Effector CD8-positive, alpha-beta T cell (primary cell): ENCODE results near the gene ALDH1A1.
"Not testable (repeated sequence)": the region's sequence is repeated elsewhere in the genome, so short reads cannot be mapped to it uniquely, and the experiment has no call there.

Source experiments
- DNase-seq: peaks from one replicate; lab custom pipeline; 2025; lab: John Stamatoyannopoulos, UW

ALDH1A1 gene

DNA sequence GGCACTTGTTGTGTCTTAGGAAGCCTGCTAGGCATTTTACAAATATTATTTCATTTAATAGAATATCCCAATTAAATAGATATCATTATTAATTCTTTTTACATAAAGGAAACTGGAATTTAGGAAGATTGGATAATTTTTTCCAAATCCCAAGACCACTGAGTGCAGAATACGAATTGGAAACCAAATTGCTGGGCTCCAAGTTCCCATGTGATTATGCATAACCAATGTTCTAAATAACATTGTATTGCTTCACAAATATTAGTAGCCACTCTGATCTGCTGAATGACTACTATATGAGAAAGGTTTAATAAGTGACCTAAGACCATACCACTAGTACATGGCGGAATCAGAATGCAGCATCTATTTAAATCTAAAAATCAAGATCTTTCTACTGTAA lies 57.7 kb downstream of the ALDH1A1 start:
- no peak for DNase-seq

DNA sequence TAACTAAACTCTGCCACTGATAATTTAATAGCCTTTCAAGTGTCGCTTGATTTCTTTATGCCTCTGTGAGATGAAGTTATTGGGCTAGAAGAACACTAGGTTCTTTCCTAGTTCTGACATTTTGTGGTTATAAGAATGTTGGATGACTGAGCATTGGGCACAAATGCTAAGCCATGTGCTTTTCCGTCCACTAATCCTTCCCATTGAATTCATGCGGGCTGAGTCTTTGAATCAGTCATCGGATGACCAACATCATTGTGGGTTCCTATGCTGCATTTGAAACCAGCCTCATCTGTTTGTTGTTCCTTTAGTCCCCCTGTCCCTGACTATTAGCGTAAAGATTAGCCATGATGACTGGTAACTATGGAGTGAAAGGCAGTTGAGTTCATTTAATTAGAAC lies 58.5 kb downstream of the ALDH1A1 start:
- DNase-seq = no peak

DNA sequence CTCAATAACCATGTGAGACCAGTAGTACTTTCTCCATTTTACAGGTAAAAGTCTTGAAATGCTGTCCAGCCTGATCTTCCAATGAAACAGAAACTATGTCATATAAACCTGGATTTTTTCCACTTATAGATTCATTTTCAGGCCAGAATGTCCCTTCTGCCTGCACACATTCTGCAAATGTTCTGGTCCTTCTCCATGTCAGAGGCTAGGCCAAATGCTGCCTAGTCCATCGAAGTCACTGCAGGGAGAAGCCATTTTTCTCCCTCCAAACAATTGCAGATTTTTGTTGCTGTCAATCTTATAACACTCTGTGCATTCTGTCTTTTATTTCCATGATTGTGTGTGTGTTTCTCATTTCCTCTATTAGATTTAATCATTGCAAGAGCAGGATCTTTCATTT lies 59.4 kb downstream of the ALDH1A1 start:
- no peak for DNase-seq

DNA sequence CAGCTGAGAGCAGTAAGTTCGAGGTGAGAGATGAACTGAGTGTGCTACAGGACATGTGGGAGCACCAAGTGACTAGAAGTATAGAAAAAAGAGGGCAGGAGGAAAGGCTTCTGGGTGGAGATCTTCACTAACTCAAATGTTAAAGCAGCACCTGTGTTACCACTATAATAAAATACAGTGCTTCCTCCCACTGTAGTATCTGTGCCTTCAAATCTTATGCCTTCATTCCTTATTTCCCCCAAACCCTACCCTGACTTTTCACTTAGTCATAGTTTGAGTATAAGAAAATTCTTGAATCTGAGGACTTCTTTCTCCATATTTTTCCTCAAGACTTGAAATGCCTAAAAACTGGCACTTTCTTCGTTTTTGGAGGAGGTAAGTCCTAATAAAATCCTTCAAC lies 61.8 kb downstream of the ALDH1A1 start:
- no peak for DNase-seq

DNA sequence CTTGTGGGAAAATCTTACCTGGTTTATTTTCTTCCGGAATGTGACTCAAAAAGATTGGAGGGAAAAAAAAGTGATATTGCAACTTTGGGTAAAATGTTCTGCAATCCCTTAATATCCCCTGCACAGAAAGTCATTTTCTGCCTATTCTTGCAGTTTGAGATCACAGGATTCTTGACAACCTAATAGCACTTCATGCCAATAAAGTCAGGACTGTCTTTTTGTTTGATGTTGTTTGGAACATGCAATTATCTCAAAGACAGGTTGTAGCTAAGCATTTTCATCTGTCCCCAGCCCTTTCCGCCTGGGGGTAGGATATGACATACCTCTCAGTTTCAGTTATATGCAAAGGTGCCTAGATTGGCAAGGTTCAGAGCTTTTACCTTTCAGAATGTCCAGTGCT lies 63.9 kb downstream of the ALDH1A1 start:
- no peak for DNase-seq

DNA sequence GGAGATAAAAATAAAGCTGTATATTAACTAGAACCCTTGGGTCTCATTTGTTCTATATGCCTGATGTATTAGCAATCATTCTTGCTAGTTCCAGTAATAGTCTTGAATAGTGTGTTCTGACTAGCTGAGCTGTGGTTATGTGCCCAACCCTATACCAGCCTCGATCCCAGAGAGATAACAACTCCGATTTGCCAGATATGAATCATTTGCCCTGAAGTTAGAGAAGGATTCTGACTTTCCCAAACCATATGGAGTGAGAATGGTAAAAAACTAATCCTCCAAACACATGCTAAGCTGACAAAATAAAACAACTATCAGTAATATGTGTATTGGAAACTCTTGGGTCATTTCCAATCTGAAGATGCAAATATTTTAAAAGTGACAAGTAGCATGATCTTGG lies 64.8 kb downstream of the ALDH1A1 start:
- DNase-seq = no peak

DNA sequence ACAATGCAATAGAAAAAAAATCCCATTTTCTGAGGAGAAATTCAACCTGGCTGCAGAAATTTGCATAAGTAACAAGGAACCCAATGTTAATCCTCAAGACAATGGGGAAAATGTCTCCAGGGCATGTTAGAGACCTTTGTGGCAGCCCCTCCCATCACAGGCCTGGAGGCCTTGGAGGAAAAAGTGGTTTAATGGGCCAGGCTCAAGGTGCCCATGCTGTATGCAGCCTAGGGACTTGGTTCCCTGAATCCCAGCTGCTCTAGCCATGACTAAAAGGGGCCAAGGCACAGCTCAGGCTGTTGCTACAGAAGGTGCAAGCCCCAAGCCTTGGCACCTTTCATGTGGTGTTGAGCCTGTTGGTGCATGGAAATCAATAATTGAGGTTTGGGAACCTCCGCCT lies 66.5 kb downstream of the ALDH1A1 start:
- no peak for DNase-seq

DNA sequence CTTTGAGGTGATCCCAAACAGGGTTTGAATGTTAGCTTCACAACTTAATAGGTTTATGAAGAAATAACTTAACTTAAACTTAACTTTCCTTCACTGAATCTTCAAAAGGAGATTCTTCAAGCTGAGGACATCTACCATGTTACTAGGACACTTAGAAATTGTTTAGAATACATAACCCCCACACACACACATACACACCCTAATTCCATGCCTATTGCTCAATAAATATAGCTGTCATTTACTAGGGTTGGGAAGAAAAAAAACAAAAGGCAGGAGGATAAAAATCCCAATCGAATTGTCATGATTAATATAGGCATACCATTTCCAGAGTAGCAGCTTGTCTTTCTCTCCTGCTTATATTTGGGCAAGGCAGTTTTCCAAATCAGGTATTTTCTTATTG lies 68.3 kb downstream of the ALDH1A1 start:
- no peak for DNase-seq

DNA sequence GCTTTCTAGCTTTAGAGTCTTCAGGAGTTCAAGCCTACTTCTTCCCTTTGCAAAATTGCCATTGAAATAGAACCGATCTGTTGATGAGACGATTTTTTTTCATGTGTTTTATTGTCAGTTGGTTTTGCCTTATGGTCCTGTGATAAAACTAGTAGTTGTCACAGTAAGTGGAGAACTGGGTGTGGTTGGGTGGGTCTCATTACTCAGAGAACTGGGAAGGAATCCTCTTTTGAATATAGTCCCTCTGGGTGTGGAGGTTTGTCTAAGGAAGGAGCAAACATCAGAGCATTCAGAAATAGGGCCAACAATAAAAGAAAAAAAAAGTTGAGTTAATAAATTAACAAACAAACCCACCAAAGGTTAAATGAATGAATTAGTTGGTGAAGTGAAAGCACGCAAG lies 69.0 kb downstream of the ALDH1A1 start:
- no peak for DNase-seq

DNA sequence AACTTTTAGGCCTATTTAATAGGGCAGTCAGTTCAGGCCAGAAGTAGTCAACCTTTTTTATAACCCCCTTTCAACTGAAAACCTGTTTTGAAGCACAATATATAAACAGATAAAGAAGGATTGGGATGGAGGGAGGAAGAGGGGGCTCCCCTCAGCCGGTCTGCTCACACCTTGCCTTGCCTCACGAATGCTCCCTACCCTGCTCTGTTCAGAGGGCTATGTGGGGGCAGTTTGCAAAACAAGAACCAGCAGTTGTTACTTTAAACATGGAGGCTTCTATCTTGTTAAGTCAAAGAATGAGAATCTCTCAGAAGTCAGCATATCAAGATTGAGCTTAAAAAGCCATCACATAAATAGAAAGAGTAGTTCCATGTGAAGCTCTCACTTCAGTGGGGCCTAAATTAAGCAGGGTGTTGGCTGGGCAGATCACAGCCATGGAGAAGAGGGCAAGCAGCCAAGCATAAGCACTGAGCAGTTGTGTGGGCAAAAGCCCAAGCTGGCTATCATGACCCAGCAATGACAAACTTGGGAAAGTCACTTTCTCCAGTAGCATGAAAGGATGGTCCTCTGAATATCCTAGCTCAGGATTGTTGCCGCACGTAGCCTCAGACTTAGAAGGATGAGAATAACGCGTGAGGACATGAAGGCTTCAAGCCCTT lies 70.6 kb downstream of the ALDH1A1 start:
- DNase-seq = no peak

DNA sequence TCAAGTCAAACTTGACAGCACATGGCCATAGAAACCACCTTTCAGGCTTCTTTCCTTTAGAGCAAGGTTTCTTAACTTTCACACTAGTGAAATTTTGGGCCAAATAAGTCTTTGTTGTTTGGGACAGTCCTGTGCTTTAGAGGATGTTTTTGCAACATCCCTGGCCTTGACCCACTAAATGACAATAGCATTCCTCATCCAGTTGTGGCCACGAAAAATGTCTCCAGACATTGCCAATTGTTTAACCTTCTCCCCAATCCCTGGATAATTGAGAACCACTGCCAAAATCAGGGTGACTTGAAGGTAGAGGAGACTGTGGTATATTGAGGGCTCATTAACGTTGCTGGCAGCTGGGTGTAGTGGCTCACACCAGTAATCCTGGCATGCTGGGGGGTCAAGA lies 72.0 kb downstream of the ALDH1A1 start:
- DNase-seq = no peak

DNA sequence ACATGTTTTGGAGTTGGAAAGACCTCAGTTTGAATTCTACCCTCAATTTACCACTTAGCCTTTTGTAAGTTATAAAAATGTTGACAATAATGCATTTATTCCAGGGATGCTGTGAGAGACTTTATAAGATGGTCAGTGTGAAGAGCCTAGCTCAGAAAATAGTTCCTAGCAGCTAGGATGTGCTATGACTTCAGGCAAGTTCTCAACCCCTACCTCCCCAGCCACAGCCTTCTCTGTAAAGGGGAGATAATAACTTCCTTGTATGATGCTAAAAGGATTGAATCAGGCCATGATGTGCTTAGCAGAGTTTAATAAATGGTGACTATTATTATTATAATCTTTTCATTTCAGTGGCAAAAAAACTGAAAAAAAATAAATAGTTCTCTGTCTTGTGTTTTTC lies 77.6 kb downstream of the ALDH1A1 start:
- no peak for DNase-seq

DNA sequence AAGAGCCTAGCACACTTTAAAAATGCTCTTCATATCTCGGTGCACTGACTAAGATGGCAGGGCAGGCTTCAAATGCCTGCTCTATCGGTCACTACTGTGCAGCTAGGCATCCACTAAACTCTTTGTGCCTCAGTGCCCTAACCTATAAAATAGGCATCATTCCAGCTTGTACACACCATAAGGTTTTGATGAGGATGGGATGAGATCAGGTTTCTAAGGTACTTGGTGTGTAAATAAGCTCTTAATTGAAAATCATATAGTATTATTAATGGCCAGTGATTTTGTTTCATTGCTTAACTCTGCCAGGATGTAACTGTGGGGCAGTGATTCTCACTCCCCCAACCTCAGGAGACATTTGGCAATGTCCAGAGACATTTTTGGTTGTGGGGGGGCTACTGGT lies 78.5 kb downstream of the ALDH1A1 start:
- DNase-seq = no peak

DNA sequence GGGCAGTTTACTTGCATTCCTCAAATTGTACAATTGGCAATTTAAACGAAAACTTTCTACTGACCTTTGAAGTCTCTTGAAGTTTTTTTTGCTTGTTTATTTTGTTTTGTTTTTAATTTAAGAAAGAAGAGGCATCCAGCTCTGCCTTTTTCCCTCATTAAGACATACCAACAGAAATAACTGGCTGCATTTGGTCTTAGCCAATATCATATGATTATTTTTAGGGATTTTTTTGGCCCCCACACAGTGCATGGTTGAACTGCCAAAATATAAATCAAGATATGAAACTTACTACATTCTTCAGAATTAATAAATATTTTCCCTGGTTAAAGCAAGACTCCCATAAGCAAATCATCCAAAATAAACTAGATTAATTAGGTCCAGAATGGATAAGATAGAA lies 79.4 kb downstream of the ALDH1A1 start:
- no peak for DNase-seq

DNA sequence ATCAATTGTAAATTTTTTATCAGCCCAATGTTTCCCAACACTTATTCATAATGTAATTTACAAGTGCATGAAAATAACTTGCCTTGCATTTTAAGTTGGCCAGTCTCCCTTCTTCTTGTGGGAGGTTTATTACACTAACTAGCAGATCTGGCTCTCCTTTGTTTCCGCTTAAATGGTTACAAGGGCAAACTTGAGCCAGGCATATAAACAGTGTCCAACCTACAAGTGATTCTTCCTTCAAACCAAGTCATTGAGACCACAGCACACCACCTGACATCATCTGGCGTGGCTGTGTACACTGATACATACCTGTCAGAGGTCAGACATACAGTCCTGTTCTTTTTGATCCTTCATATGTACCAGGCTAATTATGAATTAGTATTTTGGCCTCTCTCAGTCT lies 80.1 kb downstream of the ALDH1A1 start:
- DNase-seq = no peak

DNA sequence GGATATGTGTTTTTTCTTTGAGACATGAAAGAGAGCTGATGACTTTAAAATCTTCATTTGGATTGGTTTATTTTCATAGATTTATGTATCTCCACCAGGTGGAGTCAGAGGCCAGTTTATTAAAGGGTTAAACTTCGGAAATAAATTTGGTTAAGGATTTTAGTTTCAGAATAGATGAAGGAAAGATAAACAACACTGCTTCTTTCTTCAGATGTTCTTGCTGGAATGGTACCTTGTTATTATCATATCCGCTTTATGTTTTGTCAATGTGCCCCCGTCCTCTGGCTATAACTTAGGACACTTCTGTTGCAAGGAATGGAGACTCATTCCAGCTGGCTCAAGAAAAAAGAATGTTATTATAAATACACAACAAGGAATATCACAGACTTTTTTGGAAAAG lies 81.2 kb downstream of the ALDH1A1 start:
- DNase-seq = no peak

DNA sequence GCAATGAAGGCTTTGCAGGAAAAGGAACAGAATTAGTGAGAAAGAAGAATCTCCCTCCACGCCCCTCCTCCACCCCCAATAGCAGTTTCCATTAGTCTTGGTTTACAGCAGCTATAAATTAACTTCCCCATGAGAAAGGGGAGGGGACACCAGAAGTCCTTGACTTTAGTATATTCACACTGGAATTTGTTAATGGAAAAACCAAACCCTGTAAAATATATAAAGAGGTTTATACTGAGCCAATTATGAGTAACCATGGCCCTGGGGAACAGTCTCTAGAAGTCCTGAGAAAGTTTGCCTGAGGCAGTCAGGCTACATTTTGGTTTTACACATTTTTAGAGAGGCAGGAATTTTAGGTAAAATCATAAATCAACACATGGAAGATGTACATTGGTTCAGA lies 88.5 kb downstream of the ALDH1A1 start:
- DNase-seq = no peak

DNA sequence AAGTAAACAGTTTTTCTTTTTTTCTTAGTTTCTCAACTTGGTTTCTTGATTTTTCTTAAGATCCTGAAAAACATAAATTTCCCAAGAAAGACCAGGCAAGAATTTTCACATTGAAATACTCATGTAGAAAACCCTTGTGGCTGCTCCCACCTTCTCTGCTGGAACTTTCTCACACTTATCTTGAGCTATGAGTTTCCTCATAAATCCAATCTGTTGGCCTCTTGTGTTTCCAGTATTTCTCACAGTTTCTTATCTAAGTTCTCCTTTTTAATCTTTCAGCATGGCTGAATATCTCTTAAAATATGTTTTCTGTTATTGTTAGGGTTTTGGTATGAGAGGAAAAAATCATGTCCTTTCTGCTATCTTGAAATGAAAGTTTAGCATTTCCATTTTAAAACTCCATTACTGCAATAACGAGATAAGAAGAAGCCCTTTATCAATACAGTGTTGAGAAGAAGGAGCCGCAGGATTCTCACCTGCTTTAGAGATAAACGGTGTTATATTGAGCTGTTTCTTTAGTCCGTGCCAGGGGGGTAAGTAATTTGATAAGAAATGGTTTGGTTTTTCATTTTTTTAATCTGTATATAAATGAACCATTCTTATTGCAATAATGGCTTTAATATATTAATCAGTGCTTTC lies 89.3 kb downstream of the ALDH1A1 start:
- DNase-seq = no peak

DNA sequence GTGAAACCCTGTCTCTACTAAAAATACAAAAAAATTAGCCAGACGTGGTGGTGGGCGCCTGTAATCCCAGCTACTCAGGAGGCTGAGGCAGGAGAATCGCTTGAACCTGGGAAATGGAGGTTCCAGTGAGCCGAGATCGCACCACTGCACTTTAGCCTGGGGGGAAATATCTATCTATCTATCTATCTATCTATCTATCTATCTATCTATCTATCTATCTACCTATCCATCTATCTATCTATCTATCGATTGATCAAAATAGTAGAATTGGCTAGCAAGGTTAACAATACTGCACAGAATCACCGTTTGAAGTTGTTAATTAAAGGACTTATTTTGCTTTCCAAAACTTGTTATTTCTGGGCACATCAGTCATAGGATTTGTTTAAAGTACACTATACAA lies 90.1 kb downstream of the ALDH1A1 start:
- not testable (repeated sequence) for DNase-seq

DNA sequence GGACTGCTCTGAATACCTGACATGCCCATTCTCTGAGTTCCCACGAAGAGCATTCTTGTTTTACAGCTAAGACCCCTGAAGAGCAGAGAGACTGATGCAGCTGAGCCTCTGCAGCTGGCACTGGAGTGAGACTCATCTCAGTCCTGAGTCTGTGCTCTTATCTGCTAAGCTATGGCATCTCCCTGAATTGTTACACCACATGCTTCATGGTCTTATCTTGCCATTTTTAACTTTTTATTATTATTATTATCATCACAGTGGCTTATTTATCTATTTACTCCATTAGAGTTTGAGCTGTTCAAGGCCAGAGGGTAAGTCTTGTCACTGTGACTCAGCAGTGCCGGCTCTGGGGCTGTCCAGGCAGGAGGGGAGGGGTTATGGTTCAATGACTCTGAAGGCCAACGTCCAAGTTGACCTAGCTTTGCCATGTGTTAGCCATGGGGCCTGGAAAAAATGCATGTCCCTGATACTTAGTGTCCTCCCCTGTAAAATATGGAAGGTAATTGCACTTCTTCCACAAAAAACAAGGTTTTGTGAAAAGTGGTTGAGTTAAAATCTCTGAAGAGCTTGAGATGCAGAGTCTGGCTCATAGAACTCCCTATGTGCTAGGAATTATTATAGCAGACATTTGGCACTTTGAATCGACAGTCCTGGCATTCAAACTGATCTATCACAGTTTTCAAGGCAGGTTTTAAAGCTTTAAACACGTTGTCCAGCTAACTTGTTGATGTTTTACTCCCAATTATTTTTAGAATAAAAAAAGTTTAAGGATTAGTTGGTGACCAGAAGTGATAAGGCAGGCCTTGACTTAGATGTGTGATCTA lies 94.6 kb downstream of the ALDH1A1 start:
- no peak for DNase-seq

DNA sequence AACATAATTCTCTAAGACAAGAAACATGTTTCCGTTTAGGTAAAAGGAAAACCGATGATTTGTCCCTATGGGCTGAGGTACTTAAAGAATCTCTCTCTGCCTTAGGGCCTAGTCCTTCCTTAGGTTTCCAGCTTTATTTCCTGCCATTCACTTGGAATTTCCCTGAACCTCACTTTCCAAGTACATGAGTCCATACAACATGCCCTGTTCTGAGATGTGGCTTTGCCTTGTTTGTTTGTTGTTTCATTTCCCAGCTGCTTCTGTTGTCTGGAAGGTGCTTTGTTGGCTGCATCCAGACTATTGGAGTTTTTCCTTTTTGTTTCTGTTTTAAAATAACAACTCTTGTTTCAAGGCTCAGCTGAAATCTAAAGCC lies 95.2 kb downstream of the ALDH1A1 start:
- no peak for DNase-seq

DNA sequence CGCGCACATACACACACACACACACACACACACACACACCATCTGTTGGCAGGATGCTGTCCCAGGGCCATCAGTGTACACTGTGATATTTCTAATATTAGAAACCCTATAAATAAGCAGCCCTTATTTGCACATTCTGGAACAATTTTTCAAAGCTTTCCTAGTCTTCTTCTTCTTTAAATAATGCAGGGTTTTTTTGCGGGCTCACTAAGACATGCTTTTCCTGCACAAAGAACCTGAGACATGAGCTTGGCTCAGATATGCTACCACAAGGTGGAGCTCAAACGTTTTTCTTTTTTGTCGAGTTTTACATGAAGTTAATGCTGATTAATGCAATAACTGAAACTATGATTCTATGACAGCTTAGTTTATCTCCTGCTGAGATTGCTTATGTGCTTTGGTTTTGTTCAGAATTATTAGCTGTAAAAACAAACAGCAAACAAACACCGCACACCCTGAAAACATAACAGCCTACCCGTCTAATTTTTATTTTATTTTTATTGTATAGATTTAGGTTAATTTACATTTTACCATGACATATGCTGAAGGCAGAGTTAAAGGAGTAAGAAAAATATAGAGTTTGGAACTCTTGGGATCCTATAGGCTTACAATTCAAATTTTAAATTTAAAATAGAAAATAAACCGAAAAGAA lies 95.8 kb downstream of the ALDH1A1 start:
- no peak for DNase-seq
